Measurements from ENCODE around the gene RPS6KA5. TPM values are rescaled to one million over a fixed set of nuclear protein-coding genes. Genes with fewer than 3 reads are reported as not detected.
A peak's percentile ranks its signal among the peaks of the same experiment; 100 is the strongest.

The RPS6KA5 gene
- total and polyA plus RNA-seq, 4 donors = 1.1 to 14.8 (median 5.6) TPM

- Histone ChIP-seq H3K4me1 (ENCODE audit: control insufficient read depth in 5 of 5, insufficient read depth in 5 of 5, low read length in 5 of 5) (peaks cover 0 to 25% (median 5%) of the 10 kb centered on the region in 5 donors), H3K27me3 (ENCODE audit: control insufficient read depth in 3 of 3, insufficient read depth in 3 of 3, low read length in 2 of 3) (no peaks in the 10 kb centered on the region), H3K9me3 (ENCODE audit: control insufficient read depth in 4 of 4, insufficient read depth in 3 of 4, low read length in 3 of 4) (no peaks in the 10 kb centered on the region), H3K36me3 (ENCODE audit: control insufficient read depth in 4 of 4, insufficient read depth in 4 of 4, low read length in 4 of 4) (no peaks in the 10 kb centered on the region), H3K9ac (ENCODE audit: insufficient read depth in 1 of 2, low read length in 2 of 2) (no peak overlapping the region), H3K4me3 (no peak overlapping the region), H3K27ac (ENCODE audit: low read depth in 1 of 2, low read length in 1 of 2) (peak overlapping the region in 1 of 2 donors; percentile 68)
- WGBS, 2 donors = 70 to 83% methylated on average over 2 of the region's 2 CpGs
- no peak for TF ChIP-seq CTCF (IDR thresholded peaks at IDR 0.05; ENCODE audit: control extremely low read depth, extremely low read depth)
- ATAC-seq (ENCODE audit: insufficient read depth, low FRiP score) (no peak), DNase-seq (no peak)
These were observed 257.2 kb downstream of the RPS6KA5 start for GRCh38 chr14:90803249-90803648.

GRCh38 chr14:90799420-90799819 lies 261.0 kb downstream of the RPS6KA5 start:
- WGBS, 2 donors = 87 to 90% methylated on average over 5 of the region's 5 CpGs
- no peak overlapping the region for H3K9ac ChIP-seq (ENCODE audit: insufficient read depth in 1 of 2, low read length in 2 of 2)
- no peak overlapping the region for H3K27ac ChIP-seq (ENCODE audit: low read depth in 1 of 2, low read length in 1 of 2)
- no peaks in the 10 kb centered on the region for H3K36me3 ChIP-seq (ENCODE audit: control insufficient read depth in 4 of 4, insufficient read depth in 4 of 4, low read length in 4 of 4)
- DNase-seq (no peak), ATAC-seq (ENCODE audit: insufficient read depth, low FRiP score) (no peak)
- no peak for TF ChIP-seq CTCF (IDR thresholded peaks at IDR 0.05; ENCODE audit: control extremely low read depth, extremely low read depth)
- H3K4me3 ChIP-seq = no peak overlapping the region
- H3K4me1 ChIP-seq (ENCODE audit: control insufficient read depth in 5 of 5, insufficient read depth in 5 of 5, low read length in 5 of 5) = peaks cover 0 to 18% (median 4%) of the 10 kb centered on the region in 5 donors
- no peaks in the 10 kb centered on the region for H3K27me3 ChIP-seq (ENCODE audit: control insufficient read depth in 3 of 3, insufficient read depth in 3 of 3, low read length in 2 of 3)
- no peaks in the 10 kb centered on the region for H3K9me3 ChIP-seq (ENCODE audit: control insufficient read depth in 4 of 4, insufficient read depth in 3 of 4, low read length in 3 of 4)

GRCh38 chr14:90797919-90798318 lies 262.5 kb downstream of the RPS6KA5 start:
- WGBS, 2 donors = 84 to 92% methylated on average over 13 of the region's 13 CpGs
- no peak overlapping the region for H3K4me3 ChIP-seq
- DNase-seq = no peak
- no peak overlapping the region for H3K9ac ChIP-seq (ENCODE audit: insufficient read depth in 1 of 2, low read length in 2 of 2)
- no peak overlapping the region for H3K27ac ChIP-seq (ENCODE audit: low read depth in 1 of 2, low read length in 1 of 2)
- H3K36me3 ChIP-seq (ENCODE audit: control insufficient read depth in 4 of 4, insufficient read depth in 4 of 4, low read length in 4 of 4) = no peaks in the 10 kb centered on the region
- peaks cover 0 to 16% (median 0%) of the 10 kb centered on the region in 5 donors for H3K4me1 ChIP-seq (ENCODE audit: control insufficient read depth in 5 of 5, insufficient read depth in 5 of 5, low read length in 5 of 5)
- no peak for ATAC-seq (ENCODE audit: insufficient read depth, low FRiP score)
- H3K27me3 ChIP-seq (ENCODE audit: control insufficient read depth in 3 of 3, insufficient read depth in 3 of 3, low read length in 2 of 3) = no peaks in the 10 kb centered on the region
- TF ChIP-seq CTCF (IDR thresholded peaks at IDR 0.05; ENCODE audit: control extremely low read depth, extremely low read depth) = no peak
- no peaks in the 10 kb centered on the region for H3K9me3 ChIP-seq (ENCODE audit: control insufficient read depth in 4 of 4, insufficient read depth in 3 of 4, low read length in 3 of 4)

Small RNAs within 50 kb of the gene (small RNA-seq; reads per million reads assigned to genes)
- not detected for gene RNU7-30P (ENCODE audit: low replicate concordance)

Other genes with a start within 250 kb of the RPS6KA5 start
- 10 to 100 TPM; 30.3 to 39.6 TPM for gene TTC7B, start 244.2 kb downstream of the RPS6KA5 start, total RNA-seq
- gene TTC7B, start 244.2 kb downstream of the RPS6KA5 start, polyA plus RNA-seq = 10 to 100 TPM; 11.0 to 15.8 TPM
- 10 to 100 TPM; 67.2 to 74.3 TPM for gene DGLUCY, start 53.4 kb upstream of the RPS6KA5 start, total RNA-seq
- gene DGLUCY, start 53.4 kb upstream of the RPS6KA5 start, polyA plus RNA-seq = 10 to 100 TPM; 29.0 to 36.9 TPM
- 1 to 10 TPM; 2.3 to 3.2 TPM for gene GPR68, start 184.1 kb upstream of the RPS6KA5 start, total RNA-seq
- 1 to 10 TPM; 2.4 to 7.6 TPM for gene GPR68, start 184.1 kb upstream of the RPS6KA5 start, polyA plus RNA-seq

Data from lung (tissue), 13 donors.